HepG2 (cell line): Measurements from ENCODE around the gene TXNDC12. TPM values are rescaled to one million over a fixed set of nuclear protein-coding genes. Genes with fewer than 3 reads are reported as not detected.
A peak's percentile ranks its signal among the peaks of the same experiment; 100 is the strongest.

ENCODE experiments used
- ATAC-seq: fragments of 200-7000 bp; cut with Tn5 transposase; 3 replicates; pipeline ENCODE4 v1.9.1; 2020; ENCODE audit warnings: mild to moderate bottlenecking, moderate library complexity
- BruUV-seq: library from RNA; stranded (reverse); fragments of 400-500 nt; replicated peaks from 2 replicates; lab custom pipeline; 2021; lab: Mats Ljungman, UMichigan
- CTCF ChIA-PET: fragments of 300-600 bp; formaldehyde crosslinking; extraction: SDS; loops from one replicate; lab custom pipeline; 2021; ENCODE audit warnings: low total read pairs, inconsistent platforms, low intra/inter-chr PET ratio; lab: Yijun Ruan, JAX
- POLR2A ChIA-PET: fragments of 350-600 bp; sonication (Branson Sonifier 250); formaldehyde crosslinking; loops from one replicate; lab custom pipeline; 2020; ENCODE audit warnings: antibody characterized with exemption, inconsistent platforms; lab: Yijun Ruan, JAX
- DNase-seq: peaks from one replicate; pipeline ENCODE4 v3.0.0-alpha.2; 2015; ENCODE audit warnings: low spot score
- FAIRE-seq: peaks from 3 replicates; lab custom pipeline; 2011; peaks lifted over from hg19 to GRCh38; lab: Jason Lieb, UNC
- H2AFZ ChIP-seq: one replicate; pipeline ENCODE4 v1.6.1; 2011; ENCODE audit warnings: low read length, inconsistent platforms
- H3K27ac ChIP-seq: fragments of 300-600 bp; 3 replicates; pipeline ENCODE4 v1.8.0; 2011; ENCODE audit warnings: mixed run types, mild to moderate bottlenecking, mixed read lengths, low read length, inconsistent platforms; ENCODE audit not compliant: insufficient read depth; ENCODE audit errors: extremely low read length
- H3K27me3 ChIP-seq, 2 experiments: fragments of 200-600 bp in 1 of 2; 2 replicates in 1 of 2; 3 replicates in 1 of 2; pipeline versions ENCODE4 v1.6.0 to v1.8.0; 2011; ENCODE audit warnings: low read length in 2 of 2, mild to moderate bottlenecking in 2 of 2, moderate library complexity in 2 of 2, inconsistent platforms in 1 of 2; ENCODE audit not compliant: insufficient read depth in 2 of 2, control insufficient read depth in 1 of 2
- H3K36me3 ChIP-seq, 2 experiments: fragments of 200-600 bp in 1 of 2; replicated peaks in 1 of 2; 2 replicates in 1 of 2; 3 replicates in 1 of 2; pipeline versions ENCODE4 v1.5.1 to v1.8.0; 2011; ENCODE audit warnings: low read length in 2 of 2, inconsistent platforms in 1 of 2; ENCODE audit not compliant: insufficient read depth in 2 of 2, control insufficient read depth in 1 of 2
- H3K4me1 ChIP-seq: 2 replicates; pipeline ENCODE4 v1.5.1; 2012; ENCODE audit warnings: low read length, inconsistent platforms; ENCODE audit not compliant: insufficient read depth
- H3K4me2 ChIP-seq: 2 replicates; pipeline ENCODE4 v1.6.0; 2011; ENCODE audit warnings: low read depth, low read length, inconsistent platforms
- H3K4me3 ChIP-seq, 3 experiments: fragments of 200-600 bp in 1 of 3; sonication (generic), shearing (Covaris generic) in 1 of 3; replicated peaks in 1 of 3; 2 replicates each; pipeline ENCODE4 v1.5.1; 2011 to 2016; ENCODE audit warnings: low read length in 3 of 3, inconsistent platforms in 2 of 3, low read depth in 2 of 3, mild to moderate bottlenecking in 2 of 3, control low read depth in 1 of 3, mixed read lengths in 1 of 3; ENCODE audit not compliant: insufficient read depth in 1 of 3
- H3K79me2 ChIP-seq: one replicate; pipeline ENCODE4 v1.6.1; 2011; ENCODE audit warnings: low read length, inconsistent platforms; ENCODE audit not compliant: insufficient read depth
- H3K9ac ChIP-seq: 2 replicates; pipeline ENCODE4 v1.6.0; 2011; ENCODE audit warnings: mild to moderate bottlenecking, low read depth, low read length, inconsistent platforms; ENCODE audit not compliant: insufficient read depth
- H3K9me3 ChIP-seq: 2 replicates; pipeline ENCODE4 v1.5.1; 2012; ENCODE audit warnings: mild to moderate bottlenecking, low read length
- H4K20me1 ChIP-seq: 2 replicates; pipeline ENCODE4 v1.6.0; 2011; ENCODE audit warnings: inconsistent platforms, mild to moderate bottlenecking, low read length, moderate library complexity; ENCODE audit not compliant: insufficient read depth
- GFI1 ChIP-seq: sonication (generic); formaldehyde crosslinking; IDR thresholded peaks from 2 replicates; pipeline ENCODE4 v1.5.0; 2020; ENCODE audit warnings: missing genetic modification reagents, mild to moderate bottlenecking, borderline replicate concordance
- ISX ChIP-seq: sonication (generic); formaldehyde crosslinking; conservative IDR thresholded peaks from 2 replicates; pipeline ENCODE4 v1.5.0; 2020; ENCODE audit warnings: missing genetic modification reagents
- MLXIP ChIP-seq: sonication (generic); formaldehyde crosslinking; IDR thresholded peaks from 2 replicates; pipeline ENCODE4 v1.9.0; 2021; ENCODE audit warnings: missing genetic modification reagents, borderline replicate concordance
- SNAI1 ChIP-seq: sonication (generic); formaldehyde crosslinking; IDR thresholded peaks from 2 replicates; pipeline ENCODE4 v1.5.0; 2020; ENCODE audit warnings: mild to moderate bottlenecking, missing genetic modification reagents, borderline replicate concordance
- ZNF317 ChIP-seq: sonication (generic); formaldehyde crosslinking; IDR thresholded peaks from 2 replicates; pipeline ENCODE4 v1.5.0; 2020; ENCODE audit warnings: mild to moderate bottlenecking, missing genetic modification reagents
- ZNF496 ChIP-seq: sonication (generic); formaldehyde crosslinking; IDR thresholded peaks from 2 replicates; pipeline ENCODE4 v1.8.1; 2023; ENCODE audit warnings: mild to moderate bottlenecking, moderate library complexity, missing genetic modification reagents; ENCODE audit not compliant: insufficient replicate concordance
- WGBS: methylation state at CpG from one replicate; pipeline ENCODE4 v1.1.6; 2017; ENCODE audit warnings: low lambda C conversion rate; 5-methylcytosine and 5-hydroxymethylcytosine counted together
- in situ Hi-C: cut with HindIII; loops from 2 replicates; pipeline ENCODE4 v1.10.0; 2017; ENCODE audit warnings: low pct_unique_long_range_greater_than_20kb; ENCODE audit not compliant: extremely low pct_ligation_motif_present
- intact Hi-C: fragments of 100-400 bp; cut with micrococcal nuclease; formaldehyde crosslinking; loops from one replicate; pipeline ENCODE4 v1.10.0; 2022; ENCODE audit not compliant: unreplicated experiment
- polyA plus RNA-seq, 8 experiments: library from polyadenylated mRNA; depleted of rRNA in 3 of 8; stranded (reverse) in 7 of 8; unstranded in 1 of 8; fragments of >200 nt; fragmentation: Illumina TruSeq in 4 of 8; extraction: Trizol in 4 of 8; gene quantifications; 2 replicates each; pipeline versions ENCODE4 v1.2.1 to v1.2.3, GENCODE V29; 2011 to 2016; ENCODE audit warnings: low read depth in 4 of 8, missing spikeins in 1 of 8, mixed read lengths in 1 of 8; ENCODE audit not compliant: insufficient read depth in 1 of 8
- total RNA-seq, 5 experiments: library from RNA; depleted of rRNA; stranded (reverse); fragments of >200 nt; fragmentation: Illumina TruSeq; extraction: Trizol; gene quantifications; 2 replicates each; pipeline ENCODE4 v1.2.3, GENCODE V29; 2016; ENCODE audit warnings: low read depth in 1 of 5
- TF ChIP-seq, protein P1 (sequence below), 2 experiments: sonication (generic) in 1 of 2; formaldehyde crosslinking in 1 of 2; IDR thresholded peaks; 2 replicates each; pipeline versions ENCODE4 v1.5.1 to v1.6.1; 2011 to 2020; ENCODE audit warnings: borderline replicate concordance in 1 of 2, low read depth in 1 of 2, low read length in 1 of 2, mild to moderate bottlenecking in 1 of 2, missing genetic modification reagents in 1 of 2, moderate library complexity in 1 of 2

Gene TXNDC12
- total and polyA plus RNA-seq, 2 of the 13 experiments (the other 11 are each of a cell fraction or from before 2014, with no cell fraction given): 65.6 to 67.2 TPM

- TF ChIP-seq, protein P1, sequence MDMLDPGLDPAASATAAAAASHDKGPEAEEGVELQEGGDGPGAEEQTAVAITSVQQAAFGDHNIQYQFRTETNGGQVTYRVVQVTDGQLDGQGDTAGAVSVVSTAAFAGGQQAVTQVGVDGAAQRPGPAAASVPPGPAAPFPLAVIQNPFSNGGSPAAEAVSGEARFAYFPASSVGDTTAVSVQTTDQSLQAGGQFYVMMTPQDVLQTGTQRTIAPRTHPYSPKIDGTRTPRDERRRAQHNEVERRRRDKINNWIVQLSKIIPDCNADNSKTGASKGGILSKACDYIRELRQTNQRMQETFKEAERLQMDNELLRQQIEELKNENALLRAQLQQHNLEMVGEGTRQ (IDR thresholded peaks at IDR 0.05; ENCODE audit: low read depth, low read length): no peak
- TF ChIP-seq, protein P1 (CRISPR knock-in tag; IDR thresholded peaks at IDR 0.05; ENCODE audit: borderline replicate concordance): no peak
- TF ChIP-seq ZNF496 (CRISPR knock-in tag): no peak
- no peak for TF ChIP-seq ISX (CRISPR knock-in tag)
Observed at GRCh38 chr1:52057876-52058415, 3.0 kb upstream of the TXNDC12 start (continued).

DNA sequence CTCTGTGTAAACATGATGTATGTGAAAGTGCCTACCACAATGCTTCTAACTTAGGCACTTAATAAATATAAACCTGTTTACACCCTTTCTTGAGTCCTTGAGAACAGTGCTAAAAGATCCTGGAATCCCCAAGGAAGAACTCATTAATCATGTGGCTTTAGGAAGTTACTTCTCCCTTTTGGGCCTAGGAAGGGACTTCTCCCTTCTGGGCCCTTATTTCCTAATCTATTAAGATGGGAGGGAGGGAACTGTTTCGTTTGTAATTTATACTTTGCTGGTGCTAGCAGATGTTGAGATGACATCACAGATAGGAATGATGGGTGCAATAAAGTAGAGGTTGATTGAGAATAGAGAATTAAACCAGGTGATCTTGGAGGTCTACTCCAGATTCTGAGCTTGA is 2.3 kb upstream of the TXNDC12 start:
- Histone ChIP-seq H3K9me3 (no peaks in the 10 kb centered on the region), H4K20me1 (peaks cover 26% of the 10 kb centered on the region), H3K9ac (peak overlapping the region; percentile 88), H3K4me1 (peaks cover 48% of the 10 kb centered on the region), H2AFZ (no peak overlapping the region), H3K36me3 (peaks cover 7 to 16% of the 10 kb centered on the region in 2 experiments), H3K4me2 (peak overlapping the region; percentile 81), H3K27ac (peak overlapping the region; percentile 91), H3K27me3 (no peaks in the 10 kb centered on the region; a peak in 1 of 5 replicates), H3K4me3 (peak overlapping the region; percentile 85 to 89 (median 87); a peak in 5 of 6 replicates), H3K79me2 (peaks cover 76% of the 10 kb centered on the region)
- intact Hi-C loops: no loop called here
- FAIRE-seq (no peak), DNase-seq (no peak), ATAC-seq (no peak)
- CTCF ChIA-PET: no interaction called here
- TF ChIP-seq MLXIP (CRISPR knock-in tag) (0 out of 2 replicates have a peak, but pooled peaks have one; percentile 25), ZNF317 (CRISPR knock-in tag) (0 out of 2 replicates have a peak, but pooled peaks have one; percentile 15), SNAI1 (CRISPR knock-in tag) (0 out of 2 replicates have a peak, but pooled peaks have one; percentile 41), GFI1 (CRISPR knock-in tag) (no peak)
- WGBS: 5% methylated on average over 1 of the region's 1 CpG
- POLR2A ChIA-PET: interaction anchor here (0.7 to 5.3 kb wide), 8 partner anchors 8 to 41 kb away, joined by 3 to 80 read pairs (median 4); partner anchors contain the start of gene KTI12
- BruUV-seq: TSS peak; percentile 65
- in situ Hi-C loops: no loop called here
